ENCODE measurements around the gene ZCCHC2. TPM values are rescaled to one million over a fixed set of nuclear protein-coding genes. Genes with fewer than 3 reads are reported as not detected.

Gene ZCCHC2
- total RNA-seq, 1 experiment from 2014 or later, result 11.5 TPM

DNA sequence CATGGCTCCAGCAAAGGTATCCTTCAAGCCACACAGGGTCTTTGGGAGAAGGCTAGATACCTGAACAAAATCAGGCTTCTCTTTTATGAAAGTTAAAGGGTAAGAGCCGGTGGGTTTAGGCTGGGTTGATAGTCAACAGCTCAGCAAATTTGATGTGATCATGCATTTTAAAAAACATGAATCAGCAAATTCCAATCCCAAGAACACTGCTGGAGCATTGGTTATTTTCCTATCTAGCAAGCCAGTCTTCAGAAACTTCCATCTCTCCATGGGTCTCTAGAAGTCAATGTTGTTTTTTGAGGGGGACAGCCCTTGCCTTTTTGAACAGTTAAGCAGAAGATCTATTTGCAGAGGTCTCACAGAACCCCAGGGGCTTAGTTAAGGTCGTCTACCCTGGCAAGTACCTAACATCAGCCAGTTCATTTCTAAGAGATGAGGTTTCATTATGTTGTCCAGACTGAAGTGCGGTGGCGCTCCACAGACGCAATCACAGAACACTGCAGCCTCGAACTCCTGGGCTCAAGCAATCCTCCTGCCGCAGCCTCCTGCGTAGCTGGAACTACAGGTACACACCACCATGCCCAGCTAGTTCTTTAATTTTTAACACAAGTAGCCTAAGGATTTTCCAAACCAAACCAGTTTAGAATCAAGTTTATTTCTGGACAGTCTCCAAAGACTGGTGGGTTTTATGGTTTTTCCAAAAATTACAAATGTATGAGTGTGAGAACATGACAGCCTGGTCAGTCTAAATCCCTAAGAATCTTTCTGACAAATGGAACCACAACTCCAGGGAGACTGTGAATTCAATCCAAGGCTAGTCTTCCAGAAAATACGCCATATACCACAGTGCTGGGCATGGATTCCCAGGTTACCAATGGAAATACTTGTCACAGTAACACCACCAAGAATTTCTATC, 4.1 kb upstream of the ZCCHC2 start:
- no TSS peak for BruUV-seq (replicated peaks)
- no peaks in the 10 kb centered on the region for H3K36me3 ChIP-seq (ENCODE audit: insufficient read depth, low read length, poor library complexity, severe bottlenecking)
- peaks cover 6% of the 10 kb centered on the region for H3K4me1 ChIP-seq (ENCODE audit: insufficient read depth, low read length, poor library complexity, severe bottlenecking)
- H3K27ac ChIP-seq (ENCODE audit: low read depth, low read length, poor library complexity, severe bottlenecking), result no peak overlapping the region
- ChIA-PET POLR2A (ENCODE audit: low non-redundant PET) (no interaction called here), CTCF (no interaction called here)
- H3K27me3 ChIP-seq (replicated peaks; ENCODE audit: insufficient read depth, low read depth, low read length, poor library complexity), result no peaks in the 10 kb centered on the region
- no peak for DNase-seq (ENCODE audit: low spot score)
- intact Hi-C loops (cut with micrococcal nuclease; ENCODE audit: unreplicated experiment), result no loop called here
- H3K9me3 ChIP-seq (ENCODE audit: low read depth, low read length, poor library complexity, severe bottlenecking), result peaks cover 11% of the 10 kb centered on the region
- no peak overlapping the region for H3K4me3 ChIP-seq (ENCODE audit: low read depth, low read length, poor library complexity, severe bottlenecking)
- TF ChIP-seq, protein P1, sequence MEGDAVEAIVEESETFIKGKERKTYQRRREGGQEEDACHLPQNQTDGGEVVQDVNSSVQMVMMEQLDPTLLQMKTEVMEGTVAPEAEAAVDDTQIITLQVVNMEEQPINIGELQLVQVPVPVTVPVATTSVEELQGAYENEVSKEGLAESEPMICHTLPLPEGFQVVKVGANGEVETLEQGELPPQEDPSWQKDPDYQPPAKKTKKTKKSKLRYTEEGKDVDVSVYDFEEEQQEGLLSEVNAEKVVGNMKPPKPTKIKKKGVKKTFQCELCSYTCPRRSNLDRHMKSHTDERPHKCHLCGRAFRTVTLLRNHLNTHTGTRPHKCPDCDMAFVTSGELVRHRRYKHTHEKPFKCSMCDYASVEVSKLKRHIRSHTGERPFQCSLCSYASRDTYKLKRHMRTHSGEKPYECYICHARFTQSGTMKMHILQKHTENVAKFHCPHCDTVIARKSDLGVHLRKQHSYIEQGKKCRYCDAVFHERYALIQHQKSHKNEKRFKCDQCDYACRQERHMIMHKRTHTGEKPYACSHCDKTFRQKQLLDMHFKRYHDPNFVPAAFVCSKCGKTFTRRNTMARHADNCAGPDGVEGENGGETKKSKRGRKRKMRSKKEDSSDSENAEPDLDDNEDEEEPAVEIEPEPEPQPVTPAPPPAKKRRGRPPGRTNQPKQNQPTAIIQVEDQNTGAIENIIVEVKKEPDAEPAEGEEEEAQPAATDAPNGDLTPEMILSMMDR (conservative IDR thresholded peaks at IDR 0.05; ENCODE audit: low read depth, low read length), result no peak

DNA sequence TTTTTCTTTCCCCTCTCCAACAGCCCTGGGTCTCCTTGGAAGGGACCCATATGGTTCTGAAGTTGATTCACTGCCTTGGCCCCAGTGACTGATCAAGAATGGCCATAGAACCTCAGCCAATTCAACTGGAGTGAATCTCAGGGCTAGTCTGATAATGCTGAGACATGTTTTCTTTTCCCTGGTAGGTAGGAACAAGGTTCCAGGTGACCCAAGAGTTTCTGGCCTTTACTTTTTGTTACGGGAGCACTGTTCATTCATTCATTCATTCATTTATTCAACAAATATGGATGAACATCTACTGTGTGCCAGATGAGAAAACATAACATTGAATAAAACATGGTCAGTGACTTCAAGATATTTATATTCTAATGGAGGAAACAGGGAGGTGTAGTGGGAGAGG, 3.1 kb upstream of the ZCCHC2 start:
- TF ChIP-seq EZH2 (IDR thresholded peaks at IDR 0.05; ENCODE audit: borderline replicate concordance, low read depth, low read length, poor library complexity, severe bottlenecking), result no peak
- TF ChIP-seq, protein P1 (conservative IDR thresholded peaks at IDR 0.05; ENCODE audit: low read depth, low read length), result no peak

DNA sequence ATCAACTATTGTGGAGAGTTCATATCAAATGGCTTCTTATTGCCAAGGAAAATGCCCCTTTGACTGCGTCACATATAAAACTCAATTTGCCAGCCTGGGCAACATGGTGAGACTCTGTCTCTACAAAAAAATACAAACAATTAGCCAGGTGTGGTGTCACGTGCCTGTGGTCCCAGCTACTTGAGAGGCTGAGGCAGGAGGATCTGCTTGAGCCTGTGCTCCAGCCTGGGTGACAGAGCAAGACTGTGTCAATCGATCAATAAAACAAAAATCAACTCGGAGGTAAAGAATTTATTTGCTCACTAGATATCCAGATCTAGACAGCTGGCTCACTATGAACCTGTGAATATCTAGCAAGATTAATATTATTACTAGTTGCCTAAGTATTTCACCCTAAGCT, 1.7 kb upstream of the ZCCHC2 start:
- Histone ChIP-seq H3K27me3 (replicated peaks; ENCODE audit: insufficient read depth, low read depth, low read length, poor library complexity) (no peaks in the 10 kb centered on the region), H3K4me3 (ENCODE audit: low read depth, low read length, poor library complexity, severe bottlenecking) (no peak overlapping the region), H3K9me3 (ENCODE audit: low read depth, low read length, poor library complexity, severe bottlenecking) (no peaks in the 10 kb centered on the region), H3K36me3 (ENCODE audit: insufficient read depth, low read length, poor library complexity, severe bottlenecking) (no peaks in the 10 kb centered on the region), H3K27ac (ENCODE audit: low read depth, low read length, poor library complexity, severe bottlenecking) (no peak overlapping the region), H3K4me1 (ENCODE audit: insufficient read depth, low read length, poor library complexity, severe bottlenecking) (peaks cover 11% of the 10 kb centered on the region)
- DNase-seq (ENCODE audit: low spot score), result no peak
- intact Hi-C loops (cut with micrococcal nuclease; ENCODE audit: unreplicated experiment), result loop anchor here (5.0 kb wide), 2 partner anchors 74 to 94 kb away; no protein-coding TSS in a partner anchor
- TF ChIP-seq EZH2 (IDR thresholded peaks at IDR 0.05; ENCODE audit: borderline replicate concordance, low read depth, low read length, poor library complexity, severe bottlenecking), result no peak
- TF ChIP-seq, protein P1 (conservative IDR thresholded peaks at IDR 0.05; ENCODE audit: low read depth, low read length), result no peak
- CTCF ChIA-PET, result no interaction called here
- POLR2A ChIA-PET (ENCODE audit: low non-redundant PET), result no interaction called here
- BruUV-seq (replicated peaks), result no TSS peak

More for the DNA sequence above, 3.1 kb upstream of the ZCCHC2 start:
- H3K36me3 ChIP-seq (ENCODE audit: insufficient read depth, low read length, poor library complexity, severe bottlenecking), result no peaks in the 10 kb centered on the region
- peaks cover 3% of the 10 kb centered on the region for H3K9me3 ChIP-seq (ENCODE audit: low read depth, low read length, poor library complexity, severe bottlenecking)
- ChIA-PET CTCF (no interaction called here), POLR2A (ENCODE audit: low non-redundant PET) (no interaction called here)
- intact Hi-C loops (cut with micrococcal nuclease; ENCODE audit: unreplicated experiment), result loop anchor here (5.0 kb wide), 2 partner anchors 72 to 92 kb away; no protein-coding TSS in a partner anchor
- H3K4me1 ChIP-seq (ENCODE audit: insufficient read depth, low read length, poor library complexity, severe bottlenecking), result peaks cover 6% of the 10 kb centered on the region
- no peak overlapping the region for H3K4me3 ChIP-seq (ENCODE audit: low read depth, low read length, poor library complexity, severe bottlenecking)
- no peak overlapping the region for H3K27ac ChIP-seq (ENCODE audit: low read depth, low read length, poor library complexity, severe bottlenecking)
- BruUV-seq (replicated peaks), result no TSS peak
- no peak for DNase-seq (ENCODE audit: low spot score)
- H3K27me3 ChIP-seq (replicated peaks; ENCODE audit: insufficient read depth, low read depth, low read length, poor library complexity), result no peaks in the 10 kb centered on the region
